ENCODE data around the gene BCAS3. TPM values are rescaled to one million over a fixed set of nuclear protein-coding genes. Genes with fewer than 3 reads are reported as not detected.

BCAS3 gene
- total RNA-seq, 1 experiment from 2014 or later = 26.3 TPM

- POLR2A ChIA-PET = no interaction called here
Measured at GRCh38 chr17:60964160-60964559, 286.5 kb downstream of the BCAS3 start.

GRCh38 chr17:60968266-60968665, 290.6 kb downstream of the BCAS3 start:
- H3K27me3 ChIP-seq (ENCODE audit: insufficient read depth, low read length) = no peaks in the 10 kb centered on the region
- H3K9me2 ChIP-seq (ENCODE audit: insufficient read depth) = no peaks in the 10 kb centered on the region
- no peaks in the 10 kb centered on the region for H3K79me2 ChIP-seq (ENCODE audit: insufficient read depth, low read length)
- H3K9ac ChIP-seq (ENCODE audit: low read length) = no peak overlapping the region
- no peaks in the 10 kb centered on the region for H4K20me1 ChIP-seq (ENCODE audit: insufficient read depth)
- H3K27ac ChIP-seq (ENCODE audit: low read depth, low read length) = no peak overlapping the region
- DNase-seq (ENCODE audit: low read depth, low spot score) (no peak), ATAC-seq (no peak)
- H3K9me3 ChIP-seq (ENCODE audit: control insufficient read depth in 1 of 2, insufficient read depth in 1 of 2, low read depth in 1 of 2, low read length in 2 of 2) = peaks cover 5 to 11% of the 10 kb centered on the region in 2 experiments; a peak in 1 of 4 replicates
- no TSS peak for BruUV-seq (replicated peaks)
- no peaks in the 10 kb centered on the region for H3K36me3 ChIP-seq (ENCODE audit: control insufficient read depth in 1 of 2, insufficient read depth in 2 of 2, low read length in 2 of 2)
- H2AFZ ChIP-seq (ENCODE audit: low read depth, low read length, poor library complexity, severe bottlenecking) = no peak overlapping the region
- POLR2A ChIA-PET = no interaction called here
- H3K4me2 ChIP-seq (ENCODE audit: low read length) = no peak overlapping the region
- intact Hi-C loops (cut with micrococcal nuclease) = no loop called here
- RAD21 ChIA-PET (ENCODE audit: low non-redundant PET in 1 of 2, low total read pairs in 2 of 2, uncharacterized antibody in 2 of 2, unreplicated experiment in 2 of 2) = no interaction called here
- H3K4me1 ChIP-seq (ENCODE audit: control insufficient read depth in 1 of 2, insufficient read depth in 2 of 2, low read length in 2 of 2) = no peaks in the 10 kb centered on the region
- H3K4me3 ChIP-seq (replicated peaks in 1 of 2; ENCODE audit: low read depth in 1 of 2, low read length in 2 of 2) = no peak overlapping the region
- CTCF ChIA-PET = no interaction called here
- TF ChIP-seq, protein P1, sequence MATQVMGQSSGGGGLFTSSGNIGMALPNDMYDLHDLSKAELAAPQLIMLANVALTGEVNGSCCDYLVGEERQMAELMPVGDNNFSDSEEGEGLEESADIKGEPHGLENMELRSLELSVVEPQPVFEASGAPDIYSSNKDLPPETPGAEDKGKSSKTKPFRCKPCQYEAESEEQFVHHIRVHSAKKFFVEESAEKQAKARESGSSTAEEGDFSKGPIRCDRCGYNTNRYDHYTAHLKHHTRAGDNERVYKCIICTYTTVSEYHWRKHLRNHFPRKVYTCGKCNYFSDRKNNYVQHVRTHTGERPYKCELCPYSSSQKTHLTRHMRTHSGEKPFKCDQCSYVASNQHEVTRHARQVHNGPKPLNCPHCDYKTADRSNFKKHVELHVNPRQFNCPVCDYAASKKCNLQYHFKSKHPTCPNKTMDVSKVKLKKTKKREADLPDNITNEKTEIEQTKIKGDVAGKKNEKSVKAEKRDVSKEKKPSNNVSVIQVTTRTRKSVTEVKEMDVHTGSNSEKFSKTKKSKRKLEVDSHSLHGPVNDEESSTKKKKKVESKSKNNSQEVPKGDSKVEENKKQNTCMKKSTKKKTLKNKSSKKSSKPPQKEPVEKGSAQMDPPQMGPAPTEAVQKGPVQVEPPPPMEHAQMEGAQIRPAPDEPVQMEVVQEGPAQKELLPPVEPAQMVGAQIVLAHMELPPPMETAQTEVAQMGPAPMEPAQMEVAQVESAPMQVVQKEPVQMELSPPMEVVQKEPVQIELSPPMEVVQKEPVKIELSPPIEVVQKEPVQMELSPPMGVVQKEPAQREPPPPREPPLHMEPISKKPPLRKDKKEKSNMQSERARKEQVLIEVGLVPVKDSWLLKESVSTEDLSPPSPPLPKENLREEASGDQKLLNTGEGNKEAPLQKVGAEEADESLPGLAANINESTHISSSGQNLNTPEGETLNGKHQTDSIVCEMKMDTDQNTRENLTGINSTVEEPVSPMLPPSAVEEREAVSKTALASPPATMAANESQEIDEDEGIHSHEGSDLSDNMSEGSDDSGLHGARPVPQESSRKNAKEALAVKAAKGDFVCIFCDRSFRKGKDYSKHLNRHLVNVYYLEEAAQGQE (IDR thresholded peaks at IDR 0.05; ENCODE audit: low read depth) = no peak
- TF ChIP-seq, protein P2, sequence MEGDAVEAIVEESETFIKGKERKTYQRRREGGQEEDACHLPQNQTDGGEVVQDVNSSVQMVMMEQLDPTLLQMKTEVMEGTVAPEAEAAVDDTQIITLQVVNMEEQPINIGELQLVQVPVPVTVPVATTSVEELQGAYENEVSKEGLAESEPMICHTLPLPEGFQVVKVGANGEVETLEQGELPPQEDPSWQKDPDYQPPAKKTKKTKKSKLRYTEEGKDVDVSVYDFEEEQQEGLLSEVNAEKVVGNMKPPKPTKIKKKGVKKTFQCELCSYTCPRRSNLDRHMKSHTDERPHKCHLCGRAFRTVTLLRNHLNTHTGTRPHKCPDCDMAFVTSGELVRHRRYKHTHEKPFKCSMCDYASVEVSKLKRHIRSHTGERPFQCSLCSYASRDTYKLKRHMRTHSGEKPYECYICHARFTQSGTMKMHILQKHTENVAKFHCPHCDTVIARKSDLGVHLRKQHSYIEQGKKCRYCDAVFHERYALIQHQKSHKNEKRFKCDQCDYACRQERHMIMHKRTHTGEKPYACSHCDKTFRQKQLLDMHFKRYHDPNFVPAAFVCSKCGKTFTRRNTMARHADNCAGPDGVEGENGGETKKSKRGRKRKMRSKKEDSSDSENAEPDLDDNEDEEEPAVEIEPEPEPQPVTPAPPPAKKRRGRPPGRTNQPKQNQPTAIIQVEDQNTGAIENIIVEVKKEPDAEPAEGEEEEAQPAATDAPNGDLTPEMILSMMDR (IDR thresholded peaks at IDR 0.05 in 2 of 3, conservative IDR thresholded peaks at IDR 0.05 in 1 of 3; ENCODE audit: borderline replicate concordance in 1 of 3, insufficient read depth in 1 of 3, low read depth in 2 of 3, low read length in 2 of 3) = no peak
- TF ChIP-seq SRF (IDR thresholded peaks at IDR 0.05; ENCODE audit: low read depth) (no peak), JUND (IDR thresholded peaks at IDR 0.05) (no peak), ZBTB33 (IDR thresholded peaks at IDR 0.05; ENCODE audit: extremely low read depth, insufficient replicate concordance, low read length) (no peak)

More at GRCh38 chr17:60964160-60964559, 286.5 kb downstream of the BCAS3 start:
- Histone ChIP-seq H3K9me3 (ENCODE audit: control insufficient read depth in 1 of 2, insufficient read depth in 1 of 2, low read depth in 1 of 2, low read length in 2 of 2) (peaks cover 5 to 8% of the 10 kb centered on the region in 2 experiments; a peak in 1 of 4 replicates), H3K9me2 (ENCODE audit: insufficient read depth) (no peaks in the 10 kb centered on the region), H3K4me2 (ENCODE audit: low read length) (no peak overlapping the region), H2AFZ (ENCODE audit: low read depth, low read length, poor library complexity, severe bottlenecking) (no peak overlapping the region), H3K9ac (ENCODE audit: low read length) (no peak overlapping the region), H3K4me3 (replicated peaks in 1 of 2; ENCODE audit: low read depth in 1 of 2, low read length in 2 of 2) (no peak overlapping the region), H3K36me3 (ENCODE audit: control insufficient read depth in 1 of 2, insufficient read depth in 2 of 2, low read length in 2 of 2) (no peaks in the 10 kb centered on the region), H3K4me1 (ENCODE audit: control insufficient read depth in 1 of 2, insufficient read depth in 2 of 2, low read length in 2 of 2) (no peaks in the 10 kb centered on the region), H3K79me2 (ENCODE audit: insufficient read depth, low read length) (no peaks in the 10 kb centered on the region), H3K27ac (ENCODE audit: low read depth, low read length) (no peak overlapping the region), H3K27me3 (ENCODE audit: insufficient read depth, low read length) (no peaks in the 10 kb centered on the region), H4K20me1 (ENCODE audit: insufficient read depth) (no peaks in the 10 kb centered on the region)
- intact Hi-C loops (cut with micrococcal nuclease) = no loop called here
- no TSS peak for BruUV-seq (replicated peaks)
- no peak for DNase-seq (ENCODE audit: low read depth, low spot score)
- no peak for ATAC-seq
- RAD21 ChIA-PET (ENCODE audit: low non-redundant PET in 1 of 2, low total read pairs in 2 of 2, uncharacterized antibody in 2 of 2, unreplicated experiment in 2 of 2) = no interaction called here
- TF ChIP-seq ELF1 (IDR thresholded peaks at IDR 0.05; ENCODE audit: borderline replicate concordance, low read depth) (no peak), POLR2A (IDR thresholded peaks at IDR 0.05; ENCODE audit: borderline replicate concordance, extremely low read depth, insufficient read depth, insufficient read length) (no peak), ZNF274 (IDR thresholded peaks at IDR 0.05; ENCODE audit: low read depth, low read length) (no peak), EZH2phosphoT487 (IDR thresholded peaks at IDR 0.05; ENCODE audit: borderline replicate concordance) (no peak), TCF7L2 (IDR thresholded peaks at IDR 0.05; ENCODE audit: borderline replicate concordance, extremely low read depth, insufficient read depth, insufficient read length) (no peak), EGR1 (IDR thresholded peaks at IDR 0.05; ENCODE audit: low read depth) (no peak), MAX (IDR thresholded peaks at IDR 0.05) (no peak), JUND (IDR thresholded peaks at IDR 0.05) (no peak), CBX3 (IDR thresholded peaks at IDR 0.05; ENCODE audit: low read depth) (no peak), ATF3 (IDR thresholded peaks at IDR 0.05) (no peak), YY1 (IDR thresholded peaks at IDR 0.05; ENCODE audit: extremely low read depth, insufficient replicate concordance, low read depth, low read length) (no peak)
- CTCF ChIA-PET = interaction anchor here (2.5 kb wide), 1 partner anchor 7 kb away, joined by 10 read pairs; no protein-coding TSS in a partner anchor

All from HCT116 (cell line).